Panc1 (cell line): ENCODE results near the gene NSDHL.

Experiments
- POLR2AphosphoS5 ChIP-seq: IDR thresholded peaks from 2 replicates; pipeline ENCODE4 v1.6.1; 2012; ENCODE audit warnings: mild to moderate bottlenecking, low read depth, low read length, moderate library complexity
- SIN3A ChIP-seq: IDR thresholded peaks from 2 replicates; pipeline ENCODE4 v1.6.1; 2012; ENCODE audit warnings: low read depth, mild to moderate bottlenecking, low read length, moderate library complexity, borderline replicate concordance; ENCODE audit not compliant: insufficient read depth
- TF ChIP-seq, protein P1 (sequence below): fragments of 450-650 bp; IDR thresholded peaks from 2 replicates; pipeline ENCODE4 v1.5.1; 2017; ENCODE audit warnings: mild to moderate bottlenecking
- TF ChIP-seq, protein P2 (sequence below), 2 experiments: IDR thresholded peaks; 2 replicates each; pipeline ENCODE4 v1.6.1; 2011 to 2012; ENCODE audit warnings: low read depth in 2 of 2, control low read depth in 1 of 2, low read length in 1 of 2, mild to moderate bottlenecking in 1 of 2, moderate library complexity in 1 of 2; ENCODE audit not compliant: insufficient read depth in 1 of 2

DNA sequence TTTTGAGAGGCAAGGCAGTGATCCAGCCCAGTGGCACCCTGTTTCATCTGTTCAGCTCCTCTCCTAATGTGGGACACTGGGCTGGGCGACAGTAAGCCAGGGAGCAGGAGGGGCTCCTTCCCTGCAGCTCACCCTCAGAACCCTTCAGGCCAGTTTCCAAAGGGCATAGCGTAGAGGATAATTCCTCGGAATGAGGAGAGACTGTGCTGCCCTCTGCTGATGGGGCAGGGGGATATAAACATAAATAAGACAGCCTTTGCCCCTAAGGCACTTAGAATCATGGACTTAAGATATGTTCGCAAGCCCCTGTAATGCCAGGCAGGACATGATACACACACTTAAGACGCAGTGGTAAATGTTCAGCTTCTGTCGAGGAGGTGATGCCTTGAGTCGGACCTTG lies 39.1 kb downstream of the NSDHL start:
- TF ChIP-seq, protein P1, sequence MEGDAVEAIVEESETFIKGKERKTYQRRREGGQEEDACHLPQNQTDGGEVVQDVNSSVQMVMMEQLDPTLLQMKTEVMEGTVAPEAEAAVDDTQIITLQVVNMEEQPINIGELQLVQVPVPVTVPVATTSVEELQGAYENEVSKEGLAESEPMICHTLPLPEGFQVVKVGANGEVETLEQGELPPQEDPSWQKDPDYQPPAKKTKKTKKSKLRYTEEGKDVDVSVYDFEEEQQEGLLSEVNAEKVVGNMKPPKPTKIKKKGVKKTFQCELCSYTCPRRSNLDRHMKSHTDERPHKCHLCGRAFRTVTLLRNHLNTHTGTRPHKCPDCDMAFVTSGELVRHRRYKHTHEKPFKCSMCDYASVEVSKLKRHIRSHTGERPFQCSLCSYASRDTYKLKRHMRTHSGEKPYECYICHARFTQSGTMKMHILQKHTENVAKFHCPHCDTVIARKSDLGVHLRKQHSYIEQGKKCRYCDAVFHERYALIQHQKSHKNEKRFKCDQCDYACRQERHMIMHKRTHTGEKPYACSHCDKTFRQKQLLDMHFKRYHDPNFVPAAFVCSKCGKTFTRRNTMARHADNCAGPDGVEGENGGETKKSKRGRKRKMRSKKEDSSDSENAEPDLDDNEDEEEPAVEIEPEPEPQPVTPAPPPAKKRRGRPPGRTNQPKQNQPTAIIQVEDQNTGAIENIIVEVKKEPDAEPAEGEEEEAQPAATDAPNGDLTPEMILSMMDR, result no peak
- TF ChIP-seq POLR2AphosphoS5, result no peak
- TF ChIP-seq, protein P2, sequence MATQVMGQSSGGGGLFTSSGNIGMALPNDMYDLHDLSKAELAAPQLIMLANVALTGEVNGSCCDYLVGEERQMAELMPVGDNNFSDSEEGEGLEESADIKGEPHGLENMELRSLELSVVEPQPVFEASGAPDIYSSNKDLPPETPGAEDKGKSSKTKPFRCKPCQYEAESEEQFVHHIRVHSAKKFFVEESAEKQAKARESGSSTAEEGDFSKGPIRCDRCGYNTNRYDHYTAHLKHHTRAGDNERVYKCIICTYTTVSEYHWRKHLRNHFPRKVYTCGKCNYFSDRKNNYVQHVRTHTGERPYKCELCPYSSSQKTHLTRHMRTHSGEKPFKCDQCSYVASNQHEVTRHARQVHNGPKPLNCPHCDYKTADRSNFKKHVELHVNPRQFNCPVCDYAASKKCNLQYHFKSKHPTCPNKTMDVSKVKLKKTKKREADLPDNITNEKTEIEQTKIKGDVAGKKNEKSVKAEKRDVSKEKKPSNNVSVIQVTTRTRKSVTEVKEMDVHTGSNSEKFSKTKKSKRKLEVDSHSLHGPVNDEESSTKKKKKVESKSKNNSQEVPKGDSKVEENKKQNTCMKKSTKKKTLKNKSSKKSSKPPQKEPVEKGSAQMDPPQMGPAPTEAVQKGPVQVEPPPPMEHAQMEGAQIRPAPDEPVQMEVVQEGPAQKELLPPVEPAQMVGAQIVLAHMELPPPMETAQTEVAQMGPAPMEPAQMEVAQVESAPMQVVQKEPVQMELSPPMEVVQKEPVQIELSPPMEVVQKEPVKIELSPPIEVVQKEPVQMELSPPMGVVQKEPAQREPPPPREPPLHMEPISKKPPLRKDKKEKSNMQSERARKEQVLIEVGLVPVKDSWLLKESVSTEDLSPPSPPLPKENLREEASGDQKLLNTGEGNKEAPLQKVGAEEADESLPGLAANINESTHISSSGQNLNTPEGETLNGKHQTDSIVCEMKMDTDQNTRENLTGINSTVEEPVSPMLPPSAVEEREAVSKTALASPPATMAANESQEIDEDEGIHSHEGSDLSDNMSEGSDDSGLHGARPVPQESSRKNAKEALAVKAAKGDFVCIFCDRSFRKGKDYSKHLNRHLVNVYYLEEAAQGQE (IDR thresholded peaks at IDR 0.05; ENCODE audit: insufficient read depth in 1 of 2, low read depth in 2 of 2, low read length in 1 of 2), result no peak
- TF ChIP-seq SIN3A, result no peak
